Activated T-cell treated with anti-CD3 and anti-CD28 coated beads, Interleukin-2, amount 50 U/mL, for 72 hours (primary cell): Measurements from ENCODE around the gene KRT4. TPM values are rescaled to one million over a fixed set of nuclear protein-coding genes. Genes with fewer than 3 reads are reported as not detected.

Experiments used
- ATAC-seq, 2 donors: fragments of 150-1000 bp; cut with Tn5 transposase; replicated peaks in 1 of 2; 2 replicates each; pipeline ENCODE4 v1.10.0; 2021; ENCODE audit warnings: moderate library complexity in 2 of 2, mild to moderate bottlenecking in 1 of 2
- DNase-seq, 2 donors: peaks; one replicate each; pipeline ENCODE4 v3.0.0; 2021 to 2022; ENCODE audit warnings: mixed read lengths in 1 of 2
- H3K27ac Mint-ChIP-seq: one replicate; pipeline ENCODE4 v1.8.0; 2022; ENCODE audit warnings: mild to moderate bottlenecking, moderate library complexity, mixed read lengths
- H3K27me3 Mint-ChIP-seq: one replicate; pipeline ENCODE4 v1.8.0; 2022; ENCODE audit warnings: low read depth, mixed read lengths
- H3K36me3 Mint-ChIP-seq, 2 donors: one replicate each; pipeline ENCODE4 v1.8.0; 2022; ENCODE audit warnings: mixed read lengths in 2 of 2, mild to moderate bottlenecking in 1 of 2; ENCODE audit not compliant: insufficient read depth in 2 of 2
- H3K4me1 Mint-ChIP-seq: one replicate; pipeline ENCODE4 v1.8.0; 2022; ENCODE audit warnings: low read depth, mixed read lengths
- H3K4me3 Mint-ChIP-seq, 2 donors: one replicate each; pipeline ENCODE4 v1.8.0; 2022; ENCODE audit warnings: mild to moderate bottlenecking in 2 of 2, mixed read lengths in 2 of 2, moderate library complexity in 2 of 2
- H3K9me3 Mint-ChIP-seq, 2 donors: one replicate each; pipeline ENCODE4 v1.8.0; 2022; ENCODE audit warnings: mixed read lengths in 2 of 2
- total RNA-seq, 2 donors: library from RNA; stranded (reverse); gene quantifications; one replicate each; pipeline ENCODE4 v1.2.3, GENCODE V29; 2022

The KRT4 gene
- total RNA-seq, 2 donors from 2014 or later = 0.10 TPM; not detected in 1

DNA sequence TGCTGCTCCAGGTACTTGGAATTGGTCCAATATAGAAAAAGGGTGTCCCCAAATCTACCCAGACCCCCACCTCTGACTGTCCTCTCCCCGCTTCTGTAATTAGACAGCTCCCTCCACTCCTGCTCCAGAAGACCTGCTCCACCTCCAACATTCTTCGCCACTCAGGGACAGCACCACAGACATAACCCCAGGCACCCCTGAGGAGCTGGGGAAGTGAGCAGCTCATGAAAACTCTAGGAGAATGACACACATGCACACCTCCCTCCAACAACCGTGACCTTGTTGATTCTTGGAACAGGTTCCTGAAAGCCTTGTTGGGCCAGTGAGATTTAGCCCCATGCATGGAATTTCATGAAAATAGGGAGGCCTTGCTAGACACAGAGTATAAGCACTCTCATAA lies 8.2 kb downstream of the KRT4 start:
- H3K9me3 Mint-ChIP-seq = no peaks in the 10 kb centered on the region

DNA sequence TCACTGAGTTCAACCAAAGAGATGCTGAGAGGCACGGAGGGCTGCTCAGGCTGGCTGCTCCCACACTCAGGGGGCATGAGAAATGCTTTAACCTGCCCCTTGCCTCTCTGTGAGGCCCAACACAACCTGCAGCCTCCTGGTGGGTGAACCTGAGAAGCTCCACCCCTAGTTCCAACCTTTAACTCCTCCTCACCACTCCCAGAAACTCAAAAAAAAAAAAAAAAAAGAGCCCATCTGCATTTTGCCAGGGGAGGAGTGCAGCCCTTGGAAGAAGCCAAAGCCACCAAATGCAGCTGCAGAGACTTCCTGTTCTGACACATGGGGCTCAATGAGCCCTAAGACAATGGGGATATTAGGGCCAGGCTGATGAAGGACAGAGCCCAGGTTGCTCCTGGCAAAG lies 8.9 kb downstream of the KRT4 start:
- Mint-ChIP-seq H3K4me3 (no peak overlapping the region), H3K27me3 (no peaks in the 10 kb centered on the region), H3K27ac (no peak overlapping the region), H3K36me3 (no peaks in the 10 kb centered on the region), H3K9me3 (no peaks in the 10 kb centered on the region), H3K4me1 (no peaks in the 10 kb centered on the region)
- ATAC-seq = no peak
- DNase-seq = no peak

More for the DNA sequence above, 8.2 kb downstream of the KRT4 start:
- no peaks in the 10 kb centered on the region for H3K36me3 Mint-ChIP-seq
- no peak overlapping the region for H3K27ac Mint-ChIP-seq
- H3K4me3 Mint-ChIP-seq = no peak overlapping the region
- ATAC-seq (no peak), DNase-seq (no peak)
- no peaks in the 10 kb centered on the region for H3K4me1 Mint-ChIP-seq
- H3K27me3 Mint-ChIP-seq = no peaks in the 10 kb centered on the region

DNA sequence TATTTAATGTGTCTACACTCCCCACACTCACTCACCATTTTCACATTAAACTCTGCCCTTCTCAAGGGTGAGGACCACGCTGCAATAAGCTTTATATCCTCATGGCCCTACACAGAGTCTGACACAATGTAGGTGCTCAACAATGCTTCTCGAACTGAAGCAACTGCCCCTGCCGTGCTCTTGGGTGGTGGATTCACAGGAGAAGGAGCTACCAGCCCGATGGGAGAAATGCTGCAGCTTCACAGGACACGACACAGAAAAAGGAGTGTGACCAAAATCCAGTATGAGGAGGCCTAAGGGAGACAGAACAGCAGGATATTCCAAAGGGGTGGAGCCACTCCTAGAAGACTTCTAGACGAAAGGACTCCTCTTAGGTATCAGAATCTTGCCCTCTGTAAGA lies 11.5 kb downstream of the KRT4 start:
- Mint-ChIP-seq H3K4me1 (no peaks in the 10 kb centered on the region), H3K4me3 (no peak overlapping the region), H3K36me3 (no peaks in the 10 kb centered on the region), H3K27ac (no peak overlapping the region), H3K9me3 (no peaks in the 10 kb centered on the region), H3K27me3 (no peaks in the 10 kb centered on the region)
- no peak for ATAC-seq
- DNase-seq = no peak

DNA sequence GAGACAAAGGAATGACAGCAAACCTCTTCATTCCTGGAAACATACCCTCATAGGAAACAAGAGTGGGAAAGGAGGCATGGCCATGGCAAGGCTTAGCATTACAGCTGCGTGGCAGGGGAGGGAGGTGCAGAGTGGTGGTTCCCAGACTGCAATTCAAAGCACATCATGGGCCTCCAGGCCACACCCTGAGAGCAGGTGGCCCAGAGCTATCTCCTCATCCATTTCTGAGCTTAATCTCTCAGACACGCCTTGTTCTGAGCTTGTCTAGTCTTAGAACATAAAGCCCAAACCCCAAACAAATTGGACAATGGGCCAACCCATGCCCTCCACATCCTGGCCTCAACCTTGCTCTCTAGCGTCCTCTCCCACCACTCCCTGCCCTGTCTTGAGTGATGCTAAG lies 12.1 kb downstream of the KRT4 start:
- ATAC-seq = no peak
- no peak overlapping the region for H3K4me3 Mint-ChIP-seq

DNA sequence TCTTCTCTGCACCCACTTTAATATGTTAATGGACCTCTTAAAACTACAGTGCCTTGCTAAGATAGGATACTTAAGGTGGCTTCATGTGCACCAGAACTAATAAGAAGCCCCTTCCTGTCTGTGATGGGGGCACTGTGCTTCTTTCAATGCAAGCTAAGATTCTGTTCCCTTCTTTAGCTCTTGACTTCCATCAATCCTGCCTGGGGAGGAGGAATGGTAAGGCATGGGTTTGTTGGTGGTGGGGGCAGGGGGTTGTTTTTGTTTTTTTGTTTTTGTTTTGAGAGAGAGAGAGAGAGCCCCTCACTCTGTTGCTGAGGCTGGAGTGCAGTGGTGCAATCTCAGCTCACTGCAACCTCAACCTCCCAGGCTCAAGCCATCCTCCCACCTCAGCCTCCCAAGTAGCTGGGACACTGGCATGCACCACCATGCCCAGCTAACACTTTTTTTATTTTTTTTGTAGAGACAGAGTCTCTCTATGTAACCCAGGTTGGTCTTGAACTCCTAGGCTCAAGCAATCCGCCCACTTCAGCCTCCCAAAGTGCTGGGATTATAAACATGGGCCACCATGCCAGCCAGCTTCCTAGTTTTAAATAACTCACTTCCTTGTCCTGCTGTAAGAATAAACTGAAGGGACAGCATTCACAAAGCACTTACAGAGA lies 13.5 kb downstream of the KRT4 start:
- ATAC-seq = no peak
- no peak overlapping the region for H3K27ac Mint-ChIP-seq
- H3K4me1 Mint-ChIP-seq = no peaks in the 10 kb centered on the region

More for the DNA sequence above, 12.1 kb downstream of the KRT4 start:
- Mint-ChIP-seq H3K4me1 (no peaks in the 10 kb centered on the region), H3K27ac (no peak overlapping the region), H3K36me3 (no peaks in the 10 kb centered on the region), H3K27me3 (no peaks in the 10 kb centered on the region), H3K9me3 (no peaks in the 10 kb centered on the region)
- DNase-seq = no peak

DNA sequence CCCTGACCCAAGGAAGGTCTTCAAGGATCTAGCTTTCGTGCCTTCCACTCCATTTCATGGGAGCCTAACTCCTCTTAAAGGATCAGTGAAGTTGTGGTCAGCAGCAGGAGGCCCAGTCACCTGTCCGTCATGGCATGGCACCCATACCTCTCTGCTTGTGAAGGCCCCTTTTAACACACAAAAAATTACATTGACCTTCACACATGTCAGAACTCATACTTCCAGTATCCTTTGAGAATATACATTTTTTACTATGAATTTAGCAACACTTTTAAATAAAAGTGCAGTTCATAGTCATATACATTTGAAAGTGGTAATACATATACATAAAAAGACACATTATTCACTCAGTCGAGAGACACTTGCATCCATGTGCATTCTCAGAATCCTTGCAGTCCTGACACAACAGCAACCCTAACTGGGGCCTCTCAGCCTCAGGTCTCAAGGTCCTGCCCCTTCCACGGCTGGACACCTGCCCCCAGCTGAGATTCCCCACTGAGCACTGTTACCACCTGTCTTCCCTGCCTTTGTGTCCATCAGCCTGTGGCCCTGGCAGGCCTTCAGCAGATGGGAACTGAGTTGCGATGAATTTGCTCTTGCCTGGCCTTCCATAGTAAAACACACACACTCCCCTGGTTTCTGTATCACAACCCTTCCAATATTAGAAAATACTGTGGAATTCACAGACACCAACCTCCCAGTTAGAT lies 14.3 kb downstream of the KRT4 start:
- Mint-ChIP-seq H3K9me3 (no peaks in the 10 kb centered on the region), H3K27me3 (no peaks in the 10 kb centered on the region), H3K36me3 (no peaks in the 10 kb centered on the region), H3K27ac (no peak overlapping the region), H3K4me1 (peaks cover 3% of the 10 kb centered on the region), H3K4me3 (no peak overlapping the region)
- DNase-seq = no peak
- no peak for ATAC-seq

More for the DNA sequence above, 13.5 kb downstream of the KRT4 start:
- Mint-ChIP-seq H3K36me3 (no peaks in the 10 kb centered on the region), H3K9me3 (no peaks in the 10 kb centered on the region), H3K27me3 (no peaks in the 10 kb centered on the region), H3K4me3 (no peak overlapping the region)
- DNase-seq = no peak

DNA sequence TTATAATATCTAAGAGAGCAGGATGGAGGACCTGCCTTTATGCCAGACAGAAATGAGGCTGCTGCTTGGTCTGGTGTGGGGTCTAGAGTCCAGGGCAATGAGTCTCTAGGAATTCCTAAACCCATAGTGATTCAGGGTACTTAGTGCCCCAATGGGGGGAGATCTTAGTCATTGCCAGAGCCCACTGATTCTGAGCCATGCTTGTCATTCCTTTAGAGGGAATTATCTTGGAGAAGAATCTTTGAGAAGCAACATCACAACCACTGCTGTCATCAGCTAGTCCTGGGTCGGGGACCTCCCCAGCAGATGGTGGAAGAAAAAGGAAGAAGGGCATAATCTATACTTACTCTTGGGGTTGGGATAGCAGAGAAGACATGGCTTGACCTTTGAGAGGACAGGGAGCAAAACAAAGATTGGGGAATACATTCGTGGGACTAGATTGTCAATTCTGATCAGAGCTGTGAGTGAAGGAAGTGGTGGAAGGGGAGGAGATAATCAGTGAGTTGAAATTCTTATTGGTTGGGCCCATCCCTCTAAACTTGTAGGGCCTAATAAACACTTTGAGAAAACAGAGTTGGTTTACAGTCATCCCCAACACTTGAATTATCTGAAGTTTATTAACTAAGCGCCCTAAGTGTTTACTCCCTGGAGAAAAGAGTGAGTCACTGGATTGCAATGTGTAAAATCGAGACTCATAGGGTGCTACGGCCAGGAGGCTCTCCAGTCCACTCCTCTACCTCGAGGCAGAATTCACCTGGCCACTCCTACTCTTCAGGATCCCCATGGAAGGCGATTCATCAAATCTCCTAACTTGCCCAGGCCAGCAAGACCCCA lies 15.0 kb downstream of the KRT4 start:
- Mint-ChIP-seq H3K27me3 (no peaks in the 10 kb centered on the region), H3K27ac (no peak overlapping the region), H3K4me3 (no peak overlapping the region), H3K36me3 (no peaks in the 10 kb centered on the region), H3K4me1 (peaks cover 10% of the 10 kb centered on the region), H3K9me3 (no peaks in the 10 kb centered on the region)
- ATAC-seq (no peak), DNase-seq (no peak)

DNA sequence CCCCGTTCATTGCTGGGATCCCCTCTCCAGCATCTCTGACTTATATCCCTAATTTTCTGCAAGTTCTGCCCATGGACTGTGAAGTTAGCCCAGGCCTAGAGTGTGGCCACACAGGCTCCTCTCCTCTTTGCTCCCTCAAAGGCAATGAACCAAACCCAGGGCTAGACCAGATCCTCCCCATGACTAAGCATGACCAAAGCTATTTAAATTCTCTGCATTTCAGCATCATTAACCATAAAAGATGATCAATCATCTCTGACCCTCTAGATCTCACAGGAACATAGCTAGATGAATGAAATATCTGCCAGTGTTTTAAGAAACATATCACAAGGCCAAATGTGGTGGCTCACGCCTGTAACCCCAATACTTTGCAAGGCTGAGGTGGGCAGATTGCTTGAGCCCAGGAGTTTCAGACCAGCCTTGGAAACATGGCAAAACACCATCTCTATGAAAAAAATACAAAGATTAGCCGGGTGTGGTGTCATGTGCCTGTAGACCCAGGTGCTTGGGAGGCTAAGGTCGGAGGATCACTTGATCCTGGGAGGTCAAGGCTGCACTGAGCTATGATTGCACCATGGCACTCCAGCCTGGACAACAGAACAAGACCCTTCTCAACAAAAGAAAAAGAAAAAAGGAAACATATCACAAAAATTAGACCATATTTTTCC lies 15.8 kb downstream of the KRT4 start:
- H3K9me3 Mint-ChIP-seq = no peaks in the 10 kb centered on the region
- H3K4me1 Mint-ChIP-seq = peaks cover 18% of the 10 kb centered on the region
- no peak for ATAC-seq
- H3K27ac Mint-ChIP-seq = no peak overlapping the region
- no peaks in the 10 kb centered on the region for H3K27me3 Mint-ChIP-seq
- H3K36me3 Mint-ChIP-seq = no peaks in the 10 kb centered on the region
- H3K4me3 Mint-ChIP-seq = no peak overlapping the region
- DNase-seq = no peak

DNA sequence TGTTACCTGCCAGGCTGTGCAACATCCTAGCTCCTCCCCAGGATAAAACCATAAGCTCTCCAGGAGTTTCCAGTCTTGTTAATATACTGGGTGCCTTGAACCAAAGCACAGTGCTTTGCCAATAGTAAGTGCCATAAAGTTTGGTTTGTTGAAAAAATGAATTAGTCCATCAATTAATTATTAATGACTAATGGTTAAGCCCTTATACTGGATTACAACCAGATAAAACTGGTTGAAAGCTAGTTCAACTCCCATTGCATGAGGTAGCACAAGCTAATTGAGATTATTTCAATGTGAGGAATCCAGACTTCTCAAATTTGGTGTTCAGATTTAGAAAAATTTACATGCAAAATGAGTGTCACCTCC lies 16.4 kb downstream of the KRT4 start:
- H3K4me3 Mint-ChIP-seq = no peak overlapping the region
- no peaks in the 10 kb centered on the region for H3K9me3 Mint-ChIP-seq
- ATAC-seq = no peak
- no peak overlapping the region for H3K27ac Mint-ChIP-seq
- H3K27me3 Mint-ChIP-seq = no peaks in the 10 kb centered on the region
- no peak for DNase-seq
- H3K4me1 Mint-ChIP-seq = peaks cover 24% of the 10 kb centered on the region
- no peaks in the 10 kb centered on the region for H3K36me3 Mint-ChIP-seq

DNA sequence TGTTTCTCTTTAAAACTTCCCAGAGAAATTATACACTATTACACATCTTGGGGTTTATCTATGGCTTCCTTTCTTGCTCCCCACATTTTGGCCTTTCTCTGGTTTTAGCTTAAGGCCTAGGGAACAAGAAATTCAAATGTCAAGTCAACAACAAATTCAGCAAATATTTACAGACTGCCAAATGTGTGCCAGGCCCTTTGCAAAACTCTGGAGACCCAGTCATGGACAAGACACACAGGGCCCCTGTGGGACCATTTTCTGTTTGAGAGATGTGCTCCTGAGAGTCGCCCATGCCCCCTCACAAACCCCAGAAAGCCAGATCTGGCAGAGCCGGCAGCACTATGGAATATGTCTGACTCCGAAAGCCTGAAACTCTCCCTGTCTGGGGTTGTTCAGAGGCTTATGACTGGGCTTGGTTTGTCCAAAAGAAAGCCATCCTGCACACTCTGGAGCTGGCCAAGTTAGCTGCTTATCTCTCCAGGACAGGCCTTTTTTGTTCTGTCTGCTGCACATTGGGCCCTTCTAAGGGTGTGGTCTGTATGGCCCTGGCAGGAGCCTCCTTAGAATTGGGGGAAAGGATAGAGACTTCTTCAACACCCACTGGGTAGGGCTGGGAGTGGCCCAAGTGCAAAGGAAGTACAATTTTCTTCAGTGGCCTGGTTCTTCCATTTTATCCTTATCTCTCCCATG lies 16.9 kb downstream of the KRT4 start:
- Mint-ChIP-seq H3K9me3 (no peaks in the 10 kb centered on the region), H3K27me3 (peaks cover under 1% of the 10 kb centered on the region), H3K36me3 (no peaks in the 10 kb centered on the region), H3K4me1 (peaks cover 29% of the 10 kb centered on the region), H3K27ac (no peak overlapping the region), H3K4me3 (no peak overlapping the region)
- DNase-seq (no peak), ATAC-seq (no peak)

DNA sequence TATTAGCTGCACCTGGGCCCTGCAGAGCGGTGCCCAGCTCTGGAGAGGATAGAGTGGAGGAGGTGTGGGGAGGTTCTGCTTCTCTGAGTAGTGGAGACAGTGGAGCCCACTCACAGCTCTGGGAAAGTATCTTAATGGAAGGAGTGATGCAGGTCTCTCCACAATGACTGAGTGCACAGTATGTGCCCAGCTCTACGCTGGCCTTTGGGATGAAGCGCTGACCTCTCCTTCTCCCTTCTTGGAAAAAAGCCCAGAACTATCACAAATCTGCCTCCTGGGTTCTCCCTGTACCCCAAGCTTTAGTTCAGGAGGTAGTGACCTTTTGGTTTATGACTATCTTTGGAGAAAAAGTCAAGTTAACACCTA lies 17.5 kb downstream of the KRT4 start:
- Mint-ChIP-seq H3K36me3 (no peaks in the 10 kb centered on the region), H3K9me3 (no peaks in the 10 kb centered on the region)
- no peak for ATAC-seq

DNA sequence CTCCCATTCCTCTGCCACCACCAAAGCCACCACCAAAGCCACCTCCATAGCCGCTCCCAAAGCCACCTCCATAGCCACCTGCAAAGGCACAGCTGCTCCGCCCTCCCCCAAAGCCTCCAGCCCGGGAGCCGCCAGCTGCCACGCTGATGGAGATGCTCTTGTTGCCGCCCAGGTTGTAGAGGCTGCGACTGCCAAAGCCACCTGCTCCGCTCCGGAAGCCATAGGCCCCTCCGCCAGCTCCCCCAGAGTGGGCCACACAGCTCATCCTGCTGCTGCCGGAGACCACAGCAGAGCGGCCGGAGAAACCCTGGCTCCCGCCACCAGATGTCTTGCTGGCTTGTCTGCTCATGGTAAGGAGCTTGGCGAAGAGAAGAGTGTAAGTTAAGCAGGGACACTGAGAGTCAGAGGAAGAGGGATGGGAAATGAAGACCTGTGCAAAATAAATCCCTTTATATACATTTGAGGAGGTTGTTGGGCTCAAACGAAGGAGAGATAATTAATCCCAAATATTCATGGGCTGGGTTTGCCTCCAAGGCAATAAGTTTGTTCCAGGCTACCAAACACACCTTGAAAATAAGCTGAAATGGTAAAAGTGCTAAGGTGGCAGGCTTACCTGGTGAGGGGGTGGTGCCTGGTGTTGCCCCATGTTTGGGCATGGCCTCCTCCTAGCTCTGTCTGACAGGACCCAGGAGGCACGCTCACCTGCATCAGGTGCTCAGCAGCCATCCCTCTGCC lies 18.1 kb downstream of the KRT4 start, which contains the start of gene KRT3:
KRT3 (minus strand) TSS at position 424 of the 735 bp plus-strand sequence; CDS start at position 349, 75 bp downstream.
- no peaks in the 10 kb centered on the region for H3K36me3 Mint-ChIP-seq
- H3K4me3 Mint-ChIP-seq = no peak within 1 kb of the TSS
- H3K4me1 Mint-ChIP-seq = peaks cover 36% of the 10 kb centered on the region
- ATAC-seq = no peak
- H3K27me3 Mint-ChIP-seq = peaks cover 8% of the 10 kb centered on the region
- no peak within 1 kb of the TSS for H3K27ac Mint-ChIP-seq
- H3K9me3 Mint-ChIP-seq = no peaks in the 10 kb centered on the region
- DNase-seq = no peak

More for the DNA sequence above, 17.5 kb downstream of the KRT4 start:
- no peak for DNase-seq
- H3K4me1 Mint-ChIP-seq = peaks cover 35% of the 10 kb centered on the region
- H3K4me3 Mint-ChIP-seq = no peak overlapping the region
- H3K27ac Mint-ChIP-seq = no peak overlapping the region
- H3K27me3 Mint-ChIP-seq = peaks cover 6% of the 10 kb centered on the region
